ENCODE measurements around the gene SLC66A1. TPM values are rescaled to one million over a fixed set of nuclear protein-coding genes. Genes with fewer than 3 reads are reported as not detected.

The SLC66A1 gene
- total and polyA plus RNA-seq, 9 of the 15 experiments (the other 6 are each of a cell fraction or from before 2014, with no cell fraction given), result 1.2 to 40.8 (median 18.6) TPM

DNA sequence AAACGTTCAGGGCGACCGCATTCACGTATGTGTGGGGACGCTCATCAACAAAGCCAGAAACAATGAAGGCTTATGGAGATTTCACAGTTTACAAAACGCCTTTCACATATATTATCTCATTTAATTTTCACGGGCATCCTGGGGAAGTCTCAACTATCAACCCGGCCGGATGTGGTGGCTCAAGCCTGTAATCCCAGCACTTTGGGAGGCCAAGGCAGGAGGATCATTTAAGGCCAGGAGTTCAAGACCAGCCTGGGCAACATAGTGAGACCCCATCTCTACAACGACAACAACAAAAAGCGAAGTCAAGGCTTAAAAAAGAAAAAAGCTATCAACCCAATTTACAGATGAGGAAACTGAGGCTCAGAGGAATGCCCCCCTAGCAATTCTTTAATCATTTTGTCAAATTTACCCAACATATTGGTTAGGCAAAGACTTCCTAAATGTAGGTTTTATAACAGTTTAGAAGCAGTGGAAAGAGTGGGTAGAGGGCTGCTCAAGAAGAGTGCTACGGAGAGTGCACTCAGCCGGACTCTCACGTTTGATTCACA, 28.3 kb downstream of the SLC66A1 start (continued):
- TF ChIP-seq YY1 (IDR thresholded peaks at IDR 0.05; ENCODE audit: borderline replicate concordance in 1 of 3, control insufficient read depth in 1 of 3, extremely low read depth in 1 of 3, insufficient read depth in 3 of 3, insufficient read length in 1 of 3, insufficient replicate concordance in 2 of 3, low read depth in 1 of 3, low read length in 2 of 3) (no peak), ZZZ3 (IDR thresholded peaks at IDR 0.05) (no peak), ZNF121 (CRISPR knock-in tag; conservative IDR thresholded peaks at IDR 0.05) (peak; percentile 78), ELF4 (CRISPR knock-in tag; IDR thresholded peaks at IDR 0.05) (no peak), ZNF23 (CRISPR knock-in tag; IDR thresholded peaks at IDR 0.05) (no peak), CC2D1A (IDR thresholded peaks at IDR 0.05) (no peak), RCOR1 (IDR thresholded peaks at IDR 0.05; ENCODE audit: borderline replicate concordance in 1 of 2, low read depth in 2 of 2, low read length in 2 of 2) (peak in 1 of 2 experiments; percentile 29; a peak in 1 of 4 replicates), SMARCA5 (IDR thresholded peaks at IDR 0.05) (peak; percentile 26; the same call in 1 of the 2 replicates), RBM25 (IDR thresholded peaks at IDR 0.05; ENCODE audit: low read depth, low read length, severe bottlenecking) (peak; percentile 92), SMAD2 (IDR thresholded peaks at IDR 0.05; ENCODE audit: low read depth, low read length) (no peak), MCM3 (IDR thresholded peaks at IDR 0.05) (no peak), RFX7 (CRISPR knock-in tag; IDR thresholded peaks at IDR 0.05) (no peak)
- TF ChIP-seq, protein P1, sequence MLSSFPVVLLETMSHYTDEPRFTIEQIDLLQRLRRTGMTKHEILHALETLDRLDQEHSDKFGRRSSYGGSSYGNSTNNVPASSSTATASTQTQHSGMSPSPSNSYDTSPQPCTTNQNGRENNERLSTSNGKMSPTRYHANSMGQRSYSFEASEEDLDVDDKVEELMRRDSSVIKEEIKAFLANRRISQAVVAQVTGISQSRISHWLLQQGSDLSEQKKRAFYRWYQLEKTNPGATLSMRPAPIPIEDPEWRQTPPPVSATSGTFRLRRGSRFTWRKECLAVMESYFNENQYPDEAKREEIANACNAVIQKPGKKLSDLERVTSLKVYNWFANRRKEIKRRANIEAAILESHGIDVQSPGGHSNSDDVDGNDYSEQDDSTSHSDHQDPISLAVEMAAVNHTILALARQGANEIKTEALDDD (IDR thresholded peaks at IDR 0.05), result no peak
- TF ChIP-seq, protein P2, sequence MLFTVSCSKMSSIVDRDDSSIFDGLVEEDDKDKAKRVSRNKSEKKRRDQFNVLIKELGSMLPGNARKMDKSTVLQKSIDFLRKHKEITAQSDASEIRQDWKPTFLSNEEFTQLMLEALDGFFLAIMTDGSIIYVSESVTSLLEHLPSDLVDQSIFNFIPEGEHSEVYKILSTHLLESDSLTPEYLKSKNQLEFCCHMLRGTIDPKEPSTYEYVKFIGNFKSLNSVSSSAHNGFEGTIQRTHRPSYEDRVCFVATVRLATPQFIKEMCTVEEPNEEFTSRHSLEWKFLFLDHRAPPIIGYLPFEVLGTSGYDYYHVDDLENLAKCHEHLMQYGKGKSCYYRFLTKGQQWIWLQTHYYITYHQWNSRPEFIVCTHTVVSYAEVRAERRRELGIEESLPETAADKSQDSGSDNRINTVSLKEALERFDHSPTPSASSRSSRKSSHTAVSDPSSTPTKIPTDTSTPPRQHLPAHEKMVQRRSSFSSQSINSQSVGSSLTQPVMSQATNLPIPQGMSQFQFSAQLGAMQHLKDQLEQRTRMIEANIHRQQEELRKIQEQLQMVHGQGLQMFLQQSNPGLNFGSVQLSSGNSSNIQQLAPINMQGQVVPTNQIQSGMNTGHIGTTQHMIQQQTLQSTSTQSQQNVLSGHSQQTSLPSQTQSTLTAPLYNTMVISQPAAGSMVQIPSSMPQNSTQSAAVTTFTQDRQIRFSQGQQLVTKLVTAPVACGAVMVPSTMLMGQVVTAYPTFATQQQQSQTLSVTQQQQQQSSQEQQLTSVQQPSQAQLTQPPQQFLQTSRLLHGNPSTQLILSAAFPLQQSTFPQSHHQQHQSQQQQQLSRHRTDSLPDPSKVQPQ (CRISPR knock-in tag; IDR thresholded peaks at IDR 0.05; ENCODE audit: borderline replicate concordance), result no peak
- TF ChIP-seq, protein P3, sequence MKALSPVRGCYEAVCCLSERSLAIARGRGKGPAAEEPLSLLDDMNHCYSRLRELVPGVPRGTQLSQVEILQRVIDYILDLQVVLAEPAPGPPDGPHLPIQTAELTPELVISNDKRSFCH (CRISPR knock-in tag; IDR thresholded peaks at IDR 0.05), result no peak
- TF ChIP-seq, protein P3 (tag; IDR thresholded peaks at IDR 0.05), result no peak
- TF ChIP-seq, protein P4, sequence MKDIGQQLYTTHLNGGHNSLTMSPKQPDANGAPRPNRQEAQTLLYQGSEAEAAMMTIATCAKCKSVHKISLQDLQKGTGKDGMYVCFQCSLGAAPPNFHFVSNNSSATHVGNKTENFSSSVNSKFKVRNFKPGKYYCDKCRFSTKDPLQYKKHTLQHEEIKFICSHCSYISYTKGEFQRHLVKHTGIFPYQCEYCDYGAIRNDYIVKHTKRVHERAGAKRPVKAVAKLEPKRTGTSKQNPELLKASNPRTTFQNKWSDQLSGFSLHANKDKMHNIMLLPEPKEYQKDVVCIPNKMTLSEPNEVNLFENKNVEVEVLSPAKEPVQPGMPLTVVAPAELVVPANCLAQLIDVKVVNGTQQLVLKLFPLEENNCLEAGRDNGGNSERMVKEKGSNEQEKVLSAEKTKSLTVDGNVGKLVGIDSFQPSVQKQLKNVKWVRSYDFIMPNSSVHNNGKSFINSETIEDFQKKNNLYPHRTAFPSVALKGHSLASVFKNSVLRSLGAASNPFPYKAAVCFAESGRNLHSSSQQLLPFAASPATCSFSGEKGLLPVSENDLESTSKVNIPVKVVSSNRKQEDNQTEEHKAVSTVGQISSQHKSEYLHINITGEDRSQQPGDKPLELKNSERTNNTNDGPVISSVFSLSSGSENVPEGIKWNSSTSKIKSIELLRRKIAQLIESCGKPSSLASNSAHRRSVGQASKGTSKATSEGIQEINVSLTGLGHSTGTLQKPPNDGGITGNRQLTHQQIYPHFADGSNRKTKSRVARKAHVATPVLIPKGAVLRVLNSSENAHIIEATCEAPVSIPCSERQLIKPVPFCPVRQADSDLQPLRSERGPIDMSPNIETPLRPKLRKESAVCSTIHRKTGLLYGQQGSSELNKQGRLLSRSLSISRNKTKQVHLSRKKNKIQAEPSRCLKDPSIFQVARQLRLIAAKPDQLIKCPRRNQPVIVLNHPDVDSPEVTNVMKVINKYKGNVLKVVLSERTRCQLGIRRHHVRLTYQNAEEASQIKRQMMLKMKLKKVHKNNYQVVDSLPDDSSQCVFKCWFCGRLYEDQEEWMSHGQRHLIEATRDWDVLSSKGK (CRISPR knock-in tag; IDR thresholded peaks at IDR 0.05), result no peak
- TF ChIP-seq, protein P5, sequence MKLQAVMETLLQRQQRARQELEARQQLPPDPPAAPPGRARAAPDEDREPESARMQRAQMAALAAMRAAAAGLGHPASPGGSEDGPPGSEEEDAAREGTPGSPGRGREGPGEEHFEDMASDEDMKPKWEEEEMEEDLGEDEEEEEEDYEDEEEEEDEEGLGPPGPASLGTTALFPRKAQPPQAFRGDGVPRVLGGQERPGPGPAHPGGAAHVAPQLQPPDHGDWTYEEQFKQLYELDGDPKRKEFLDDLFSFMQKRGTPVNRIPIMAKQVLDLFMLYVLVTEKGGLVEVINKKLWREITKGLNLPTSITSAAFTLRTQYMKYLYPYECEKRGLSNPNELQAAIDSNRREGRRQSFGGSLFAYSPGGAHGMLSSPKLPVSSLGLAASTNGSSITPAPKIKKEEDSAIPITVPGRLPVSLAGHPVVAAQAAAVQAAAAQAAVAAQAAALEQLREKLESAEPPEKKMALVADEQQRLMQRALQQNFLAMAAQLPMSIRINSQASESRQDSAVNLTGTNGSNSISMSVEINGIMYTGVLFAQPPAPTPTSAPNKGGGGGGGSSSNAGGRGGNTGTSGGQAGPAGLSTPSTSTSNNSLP (IDR thresholded peaks at IDR 0.05; ENCODE audit: borderline replicate concordance, low read depth, low read length), result no peak

Measured in K562 (cell line).